SJCRH30 (cell line): ENCODE data around the gene CCDC63. TPM values are rescaled to one million over a fixed set of nuclear protein-coding genes. Genes with fewer than 3 reads are reported as not detected.
"Not testable (repeated sequence)": the region's sequence is repeated elsewhere in the genome, so short reads cannot be mapped to it uniquely, and the experiment has no call there.

Experiments used
- DNase-seq, 2 experiments: peaks; one replicate each; pipeline ENCODE4 v3.0.0-alpha.2; 2015 to 2020
- H3K27ac ChIP-seq: fragments of 250-450 bp; sonication (Bioruptor Pico); 2 replicates; pipeline ENCODE4 v1.5.1; 2020; ENCODE audit warnings: mild to moderate bottlenecking, moderate library complexity
- H3K27me3 ChIP-seq: fragments of 250-450 bp; sonication (Bioruptor Pico); 2 replicates; pipeline ENCODE4 v1.5.1; 2020; ENCODE audit warnings: mild to moderate bottlenecking, moderate library complexity
- H3K36me3 ChIP-seq: fragments of 250-450 bp; sonication (Bioruptor Pico); 2 replicates; pipeline ENCODE4 v1.5.1; 2020; ENCODE audit warnings: mild to moderate bottlenecking, moderate library complexity
- H3K4me1 ChIP-seq: fragments of 250-450 bp; sonication (Bioruptor Pico); 2 replicates; pipeline ENCODE4 v1.5.1; 2020; ENCODE audit warnings: mild to moderate bottlenecking, moderate library complexity
- H3K4me3 ChIP-seq: fragments of 250-450 bp; sonication (Bioruptor Pico); 2 replicates; pipeline ENCODE4 v1.5.1; 2020; ENCODE audit warnings: mild to moderate bottlenecking, moderate library complexity
- H3K9me3 ChIP-seq: fragments of 250-450 bp; sonication (Bioruptor Pico); replicated peaks from 2 replicates; pipeline ENCODE4 v1.5.1; 2020; ENCODE audit warnings: mild to moderate bottlenecking, moderate library complexity
- total RNA-seq: library from RNA; depleted of rRNA; stranded (reverse); fragments of >200 nt; shearing (Covaris generic); gene quantifications from 2 replicates; pipeline ENCODE4 v1.2.3, GENCODE V29; 2014

The CCDC63 gene
- total RNA-seq, 1 experiment from 2014 or later, result not detected

GRCh38 chr12:110932046-110932445 is 85.3 kb downstream of the CCDC63 start:
- no peak for DNase-seq

DNA sequence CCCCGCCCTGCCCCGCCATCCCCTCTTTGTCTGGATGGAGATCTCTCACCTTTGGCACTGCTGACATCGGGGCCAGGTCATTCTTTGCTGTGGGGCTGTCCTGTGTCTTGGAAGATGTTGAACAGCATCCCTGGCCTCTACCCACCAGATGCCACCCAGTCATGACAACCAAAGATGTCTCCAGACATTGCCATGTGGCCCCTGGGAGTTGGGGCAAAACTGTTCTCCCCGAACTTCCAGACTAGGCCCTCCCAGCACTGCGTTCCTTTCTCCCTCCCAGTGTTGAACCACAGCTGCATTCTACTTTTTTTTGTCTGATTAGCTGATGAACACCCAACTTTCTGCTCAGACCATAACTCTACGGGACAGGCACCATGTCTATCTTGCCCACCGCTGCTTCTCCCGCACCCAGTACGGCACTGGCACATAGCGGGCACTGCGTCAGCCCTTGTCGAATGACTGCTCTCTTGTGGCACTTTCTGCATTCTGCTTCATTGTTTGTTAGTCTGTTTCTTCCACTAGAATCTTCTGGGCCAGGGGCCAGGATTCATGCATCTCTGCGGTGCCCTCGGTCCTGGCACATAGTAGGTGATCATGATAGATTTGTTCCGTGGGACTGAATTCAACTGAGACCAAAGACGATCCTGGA is 86.7 kb downstream of the CCDC63 start:
- no peak for DNase-seq
- no peaks in the 10 kb centered on the region for H3K9me3 ChIP-seq
- no peaks in the 10 kb centered on the region for H3K27me3 ChIP-seq
- H3K4me1 ChIP-seq, result no peaks in the 10 kb centered on the region
- H3K36me3 ChIP-seq, result no peaks in the 10 kb centered on the region
- no peak overlapping the region for H3K4me3 ChIP-seq
- no peak overlapping the region for H3K27ac ChIP-seq

More at GRCh38 chr12:110932046-110932445, 85.3 kb downstream of the CCDC63 start:
- H3K27ac ChIP-seq, result no peak overlapping the region
- no peaks in the 10 kb centered on the region for H3K27me3 ChIP-seq
- H3K4me1 ChIP-seq, result no peaks in the 10 kb centered on the region
- no peaks in the 10 kb centered on the region for H3K36me3 ChIP-seq
- no peaks in the 10 kb centered on the region for H3K9me3 ChIP-seq
- H3K4me3 ChIP-seq, result no peak overlapping the region

GRCh38 chr12:110934093-110934852 is 87.5 kb downstream of the CCDC63 start:
- H3K4me1 ChIP-seq, result no peaks in the 10 kb centered on the region
- H3K4me3 ChIP-seq, result no peak overlapping the region
- DNase-seq, result no peak
- H3K36me3 ChIP-seq, result no peaks in the 10 kb centered on the region
- H3K27ac ChIP-seq, result no peak overlapping the region
- no peaks in the 10 kb centered on the region for H3K27me3 ChIP-seq
- no peaks in the 10 kb centered on the region for H3K9me3 ChIP-seq

GRCh38 chr12:110935588-110935987 is 88.8 kb downstream of the CCDC63 start:
- H3K4me3 ChIP-seq, result no peak overlapping the region
- no peak for DNase-seq
- no peak overlapping the region for H3K27ac ChIP-seq
- no peaks in the 10 kb centered on the region for H3K4me1 ChIP-seq
- no peaks in the 10 kb centered on the region for H3K9me3 ChIP-seq
- no peaks in the 10 kb centered on the region for H3K36me3 ChIP-seq
- no peaks in the 10 kb centered on the region for H3K27me3 ChIP-seq

DNA sequence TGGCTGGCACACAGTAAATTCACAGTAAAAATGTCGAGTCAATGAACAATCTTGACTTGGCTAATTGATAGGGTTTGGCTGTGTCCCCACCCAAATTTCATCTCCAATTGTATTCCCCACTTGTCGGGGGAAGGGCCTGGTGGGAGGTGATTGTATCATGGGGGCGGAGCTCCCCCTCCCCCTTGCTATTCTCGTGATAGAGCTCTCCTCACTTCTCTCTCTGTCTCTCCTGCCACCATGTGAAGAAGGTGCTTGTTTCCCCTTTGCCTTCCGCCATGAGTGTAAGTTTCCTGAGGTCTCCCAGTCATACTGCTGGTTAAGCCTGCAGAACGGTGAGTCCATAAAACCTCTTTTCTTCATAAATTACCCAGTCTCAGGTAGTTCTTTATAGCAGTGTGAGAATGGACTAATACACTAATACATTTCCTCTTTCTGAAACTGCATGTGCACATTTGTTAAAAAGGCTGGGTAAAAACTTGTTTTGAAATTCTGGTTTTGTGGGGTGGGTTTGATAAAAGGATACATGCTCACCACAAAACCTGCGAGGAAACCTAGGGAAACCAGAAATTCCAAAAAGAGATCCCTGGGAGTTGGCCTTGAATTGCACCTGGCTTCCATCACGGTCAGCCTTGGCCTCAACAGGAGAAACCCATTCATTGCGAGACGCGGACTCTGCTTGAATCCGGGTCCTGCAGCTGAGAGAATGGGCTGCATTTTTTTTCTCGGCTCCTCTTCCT is 89.7 kb downstream of the CCDC63 start:
- Histone ChIP-seq H3K36me3 (no peaks in the 10 kb centered on the region), H3K27me3 (no peaks in the 10 kb centered on the region), H3K27ac (no peak overlapping the region), H3K4me1 (no peaks in the 10 kb centered on the region), H3K9me3 (no peaks in the 10 kb centered on the region), H3K4me3 (no peak overlapping the region)
- DNase-seq, result no peak

DNA sequence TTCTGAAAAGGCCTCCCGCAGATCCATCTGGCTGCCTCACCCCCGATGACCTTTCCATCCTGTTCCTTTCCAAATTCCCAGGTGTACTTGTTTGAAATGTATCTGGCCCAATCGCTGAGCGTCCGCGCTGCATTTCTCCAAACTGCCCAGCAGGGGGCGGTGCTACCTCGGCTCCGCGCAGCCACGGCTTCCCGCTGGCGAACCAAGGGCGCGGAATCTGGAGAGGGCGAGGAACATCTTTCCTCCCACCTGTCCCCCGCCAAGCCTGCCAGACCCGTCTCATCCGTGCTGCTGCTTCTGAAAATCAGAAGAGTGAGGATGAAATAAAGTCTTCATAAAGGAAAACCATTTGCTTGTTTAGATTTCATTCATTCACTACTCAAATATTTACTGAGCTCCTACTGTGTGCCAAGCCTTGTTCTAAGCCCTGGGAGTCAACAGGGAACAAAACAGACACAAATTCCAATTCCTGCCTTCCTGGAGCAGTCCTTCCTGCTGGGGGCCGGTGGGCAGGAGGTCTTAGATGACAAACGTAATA is 90.4 kb downstream of the CCDC63 start:
- no peaks in the 10 kb centered on the region for H3K36me3 ChIP-seq
- H3K4me3 ChIP-seq, result no peak overlapping the region
- DNase-seq, result peak; percentile 32 to 54
- no peaks in the 10 kb centered on the region for H3K27me3 ChIP-seq
- no peaks in the 10 kb centered on the region for H3K9me3 ChIP-seq
- no peaks in the 10 kb centered on the region for H3K4me1 ChIP-seq
- no peak overlapping the region for H3K27ac ChIP-seq

- no peak for DNase-seq
- H3K9me3 ChIP-seq, result no peaks in the 10 kb centered on the region
- no peaks in the 10 kb centered on the region for H3K27me3 ChIP-seq
- H3K27ac ChIP-seq, result no peak overlapping the region
- H3K4me1 ChIP-seq, result no peaks in the 10 kb centered on the region
- H3K4me3 ChIP-seq, result no peak overlapping the region
- no peaks in the 10 kb centered on the region for H3K36me3 ChIP-seq
These were observed 93.5 kb downstream of the CCDC63 start for GRCh38 chr12:110940296-110940695.

GRCh38 chr12:110940933-110941332 is 94.1 kb downstream of the CCDC63 start:
- H3K4me1 ChIP-seq, result no peaks in the 10 kb centered on the region
- H3K27ac ChIP-seq, result no peak overlapping the region
- no peak for DNase-seq
- no peaks in the 10 kb centered on the region for H3K36me3 ChIP-seq
- H3K27me3 ChIP-seq, result no peaks in the 10 kb centered on the region
- no peak overlapping the region for H3K4me3 ChIP-seq
- no peaks in the 10 kb centered on the region for H3K9me3 ChIP-seq

DNA sequence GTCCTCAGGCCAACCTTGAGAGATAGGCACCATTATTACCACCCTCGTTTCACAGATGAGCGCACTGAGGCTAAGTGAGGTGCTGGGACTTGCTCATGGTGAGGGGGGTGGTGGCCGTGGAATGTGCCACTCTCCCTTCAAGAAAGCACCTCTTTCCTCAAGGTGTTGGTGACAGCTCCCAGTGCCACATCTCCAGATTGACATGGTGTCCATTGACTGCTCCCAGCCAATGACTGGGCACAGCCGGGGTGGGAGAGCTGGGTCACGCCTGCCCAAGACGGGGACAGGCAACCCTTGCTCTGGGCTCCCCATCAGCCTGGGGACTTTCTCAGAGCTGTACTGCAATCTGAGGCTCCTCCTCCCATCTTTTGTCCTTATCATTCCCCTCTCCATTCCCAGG is 94.6 kb downstream of the CCDC63 start:
- Histone ChIP-seq H3K9me3 (no peaks in the 10 kb centered on the region), H3K27ac (no peak overlapping the region), H3K36me3 (no peaks in the 10 kb centered on the region), H3K27me3 (no peaks in the 10 kb centered on the region), H3K4me1 (no peaks in the 10 kb centered on the region), H3K4me3 (no peak overlapping the region)
- no peak for DNase-seq

DNA sequence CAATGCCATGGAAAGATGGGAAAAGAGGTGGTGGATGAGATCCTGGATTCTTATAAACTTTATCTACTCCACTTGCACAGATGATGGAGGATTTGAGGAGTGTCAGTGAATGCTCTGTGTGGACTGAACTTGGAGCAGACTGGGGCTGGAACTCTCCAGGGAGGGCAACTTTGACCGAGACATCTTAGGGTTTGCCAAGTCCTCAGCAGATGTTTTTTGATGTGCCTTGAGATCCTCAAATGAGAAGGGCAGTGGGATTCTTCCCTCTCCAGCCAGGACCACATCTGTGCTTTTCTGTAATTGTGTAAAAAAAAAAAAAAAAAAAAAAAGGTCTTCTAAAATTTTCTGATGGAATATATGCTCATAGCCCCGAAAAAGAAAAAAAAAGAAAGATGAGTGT is 96.6 kb downstream of the CCDC63 start:
- H3K9me3 ChIP-seq, result no peaks in the 10 kb centered on the region
- no peak overlapping the region for H3K27ac ChIP-seq
- H3K4me1 ChIP-seq, result no peaks in the 10 kb centered on the region
- no peak for DNase-seq
- no peak overlapping the region for H3K4me3 ChIP-seq
- H3K27me3 ChIP-seq, result no peaks in the 10 kb centered on the region
- no peaks in the 10 kb centered on the region for H3K36me3 ChIP-seq

GRCh38 chr12:110948041-110948440 is 101.3 kb downstream of the CCDC63 start:
- Histone ChIP-seq H3K27me3 (no peaks in the 10 kb centered on the region), H3K27ac (no peak overlapping the region), H3K36me3 (no peaks in the 10 kb centered on the region), H3K4me1 (no peaks in the 10 kb centered on the region), H3K9me3 (no peaks in the 10 kb centered on the region), H3K4me3 (no peak overlapping the region)
- no peak for DNase-seq

GRCh38 chr12:110950466-110950865 is 103.7 kb downstream of the CCDC63 start:
- H3K36me3 ChIP-seq, H3K27ac ChIP-seq, H3K4me3 ChIP-seq, DNase-seq, H3K4me1 ChIP-seq, H3K27me3 ChIP-seq, H3K9me3 ChIP-seq: not testable (repeated sequence)

GRCh38 chr12:110950867-110951266 is 104.1 kb downstream of the CCDC63 start:
- not testable (repeated sequence) for H3K9me3 ChIP-seq, H3K4me3 ChIP-seq, H3K36me3 ChIP-seq, H3K27ac ChIP-seq, H3K27me3 ChIP-seq, DNase-seq, H3K4me1 ChIP-seq
